Lower leg skin (tissue), 4 donors: ENCODE data around the gene TPRG1L. TPM values are rescaled to one million over a fixed set of nuclear protein-coding genes. Genes with fewer than 3 reads are reported as not detected.
"Not testable (repeated sequence)": the region's sequence is repeated elsewhere in the genome, so short reads cannot be mapped to it uniquely, and the experiment has no call there.

ENCODE experiments used
- DNase-seq, 2 donors: peaks; one replicate each; pipeline ENCODE4 v3.0.0-alpha.2; 2019; ENCODE audit warnings: low spot score in 2 of 2
- H3K4me3 ChIP-seq: fragments of 200-600 bp; sonication (generic); 2 replicates; pipeline ENCODE4 v1.5.1; 2017; ENCODE audit warnings: mild to moderate bottlenecking, low read depth; ENCODE audit not compliant: poor library complexity, severe bottlenecking
- CTCF ChIP-seq, 3 donors: fragments of 450-650 bp; IDR thresholded peaks; one replicate each; pipeline ENCODE4 v1.5.1; 2016; ENCODE audit warnings: antibody characterized with exemption in 3 of 3, mild to moderate bottlenecking in 3 of 3, moderate library complexity in 2 of 3
- POLR2A ChIP-seq, 2 donors: fragments of 450-650 bp; IDR thresholded peaks; one replicate each; pipeline ENCODE4 v1.6.1; 2016 to 2017; ENCODE audit warnings: antibody characterized with exemption in 2 of 2, mild to moderate bottlenecking in 1 of 2, moderate library complexity in 1 of 2
- WGBS, 2 donors: methylation state at CpG; one replicate each; pipeline ENCODE4 v1.1.5; 2018; 5-methylcytosine and 5-hydroxymethylcytosine counted together
- intact Hi-C: fragments of 100-400 bp; cut with DNase I; formaldehyde crosslinking; loops from one replicate; pipeline ENCODE4 v1.15.0; 2023; ENCODE audit warnings: low total_unique reads
- total RNA-seq, 4 donors: library from RNA; depleted of rRNA; stranded (reverse); fragments of >200 nt; gene quantifications; one replicate each; pipeline ENCODE4 v1.1.0, GENCODE V29; 2016

Gene TPRG1L
- total RNA-seq, 4 donors from 2014 or later = 44.1 to 54.3 (median 52.2) TPM

DNA sequence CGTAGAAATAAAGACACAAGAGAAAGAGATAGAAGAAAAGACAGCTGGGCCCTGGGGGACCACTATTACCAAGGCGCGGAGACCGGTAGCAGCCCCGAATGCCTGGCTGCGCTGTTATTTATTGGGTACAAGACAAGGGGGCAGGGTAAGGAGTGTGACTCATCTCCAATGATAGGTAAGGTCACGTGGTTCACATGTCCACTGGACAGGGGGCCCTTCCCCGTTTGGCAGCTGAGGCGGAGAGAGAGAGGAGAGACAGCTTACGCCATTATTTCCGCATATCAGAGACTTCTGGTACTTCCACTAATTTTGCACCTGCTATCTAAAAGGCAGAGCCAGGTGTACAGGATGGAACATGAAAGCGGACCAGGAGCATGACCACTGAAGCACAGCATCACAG is 4.1 kb upstream of the TPRG1L start:
- WGBS, 2 donors = 87% methylated on average over 12 of the region's 12 CpGs
- intact Hi-C loops = loop anchor here (5.0 kb wide), 1 partner anchor 177 kb away; the partner anchor contains the start of gene LRRC47
- TF ChIP-seq POLR2A (IDR thresholded peaks at IDR 0.05) = no peak
- no peak for TF ChIP-seq CTCF (IDR thresholded peaks at IDR 0.05)

GRCh38 chr1:3621151-3621671 is 3.6 kb upstream of the TPRG1L start:
- intact Hi-C loops = loop anchor here (5.0 kb wide), 1 partner anchor 176 kb away; the partner anchor contains the start of gene LRRC47
- TF ChIP-seq CTCF (IDR thresholded peaks at IDR 0.05) = peak in 1 of 3 donors; percentile 43
- DNase-seq, H3K4me3 ChIP-seq: not testable (repeated sequence)
- 16 to 18% methylated on average over 15 of the region's 15 CpGs for WGBS, 2 donors

More for the DNA sequence above, 4.1 kb upstream of the TPRG1L start:
- no peak for DNase-seq
- H3K4me3 ChIP-seq = no peak overlapping the region

GRCh38 chr1:3622102-3622501 is 2.7 kb upstream of the TPRG1L start:
- not testable (repeated sequence) for DNase-seq, H3K4me3 ChIP-seq
- whole genome bisulfite sequencing, 2 donors = 80 to 86% methylated on average over 9 of the region's 9 CpGs
- intact Hi-C loops = loop anchor here (5.0 kb wide), 1 partner anchor 175 kb away; the partner anchor contains the start of gene LRRC47

DNA sequence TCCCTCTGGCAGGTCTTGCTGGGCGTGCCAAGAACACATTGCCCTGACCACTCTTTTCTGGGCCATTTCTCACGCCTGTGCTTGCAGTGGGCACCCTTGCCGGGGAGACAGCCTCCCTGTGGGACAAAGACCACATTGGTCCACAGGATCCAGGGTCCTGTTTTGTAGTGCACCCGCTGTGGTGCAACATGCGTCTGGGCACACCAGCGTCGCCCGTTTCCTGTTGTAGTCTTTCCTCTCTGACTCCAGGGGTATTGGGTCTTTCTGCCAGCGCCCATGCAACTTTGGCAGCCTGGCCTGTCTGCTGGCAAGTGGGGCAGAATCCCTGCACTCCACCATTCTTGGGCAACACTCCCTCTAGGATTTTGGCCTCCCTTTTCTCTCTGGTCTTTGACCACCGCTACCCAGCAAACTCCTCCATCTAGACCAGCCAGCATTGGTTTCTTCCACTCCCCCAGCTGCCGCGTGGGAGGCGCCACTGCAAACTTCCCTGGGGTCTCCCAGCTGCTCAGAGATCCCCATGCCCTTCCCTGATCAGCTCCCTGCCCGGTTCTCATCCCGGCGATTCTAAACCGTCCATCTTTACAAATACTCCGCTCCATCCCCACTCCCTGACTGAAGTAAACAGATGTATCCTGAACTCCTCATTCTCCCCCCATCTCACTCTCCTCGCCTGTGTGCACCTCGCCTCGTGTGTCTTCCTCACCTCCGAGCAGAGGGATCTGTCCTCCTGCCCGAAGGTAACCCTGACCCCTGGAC is 1.2 kb upstream of the TPRG1L start:
- H3K4me3 ChIP-seq = peak overlapping the region; percentile 91
- TF ChIP-seq CTCF (IDR thresholded peaks at IDR 0.05) = no peak
- TF ChIP-seq POLR2A (IDR thresholded peaks at IDR 0.05) = no peak
- intact Hi-C loops = loop anchor here (5.0 kb wide), 1 partner anchor 174 kb away; the partner anchor contains the start of gene LRRC47
- DNase-seq = no peak
- WGBS, 2 donors = 23 to 25% methylated on average over 23 of the region's 23 CpGs

- WGBS, 2 donors = 4 to 6% methylated on average over 38 to 45 of the region's 71 CpGs
- peak overlapping the region; percentile 68 for H3K4me3 ChIP-seq
- intact Hi-C loops = no loop called here
- no peak for DNase-seq
- TF ChIP-seq POLR2A (IDR thresholded peaks at IDR 0.05) (no peak), CTCF (IDR thresholded peaks at IDR 0.05) (no peak)
Measured at GRCh38 chr1:3625151-3625907, 514 bp downstream of the TPRG1L start.

DNA sequence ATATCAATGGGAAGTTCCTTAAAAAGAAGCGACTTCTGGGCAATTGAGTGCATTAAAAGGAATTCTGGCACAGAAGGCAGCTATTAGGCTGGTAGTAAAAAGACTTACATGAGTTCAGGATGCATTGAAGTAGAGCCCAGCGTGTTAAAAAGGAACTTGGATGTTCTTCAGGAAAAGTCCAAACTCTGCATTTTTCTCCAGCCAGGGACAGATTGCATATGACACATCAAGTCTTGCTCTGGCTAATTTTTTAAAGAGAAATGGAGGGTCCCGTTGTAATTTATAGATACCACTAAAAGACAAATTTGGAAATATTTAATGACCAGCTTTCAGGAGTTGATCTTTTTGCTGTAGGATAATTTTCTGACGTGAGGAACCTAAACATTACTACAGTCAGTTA is 1.2 kb downstream of the TPRG1L start:
- no peak for DNase-seq
- intact Hi-C loops = no loop called here
- H3K4me3 ChIP-seq = no peak overlapping the region
- no peak for TF ChIP-seq CTCF (IDR thresholded peaks at IDR 0.05)
- no peak for TF ChIP-seq POLR2A (IDR thresholded peaks at IDR 0.05)
- WGBS, 2 donors = 76 to 78% methylated on average over 4 of the region's 4 CpGs
